Measurements from ENCODE around the gene TBX1. TPM values are rescaled to one million over a fixed set of nuclear protein-coding genes. Genes with fewer than 3 reads are reported as not detected.

The TBX1 gene
- total and polyA plus RNA-seq, 2 of the 13 experiments (the other 11 are each of a cell fraction or from before 2014, with no cell fraction given): not detected

GRCh38 chr22:19730198-19730597, 30.4 kb upstream of the TBX1 start (continued):
- no peak for TF ChIP-seq TFDP2 (CRISPR knock-in tag; IDR thresholded peaks at IDR 0.05)
- TF ChIP-seq, protein P1, sequence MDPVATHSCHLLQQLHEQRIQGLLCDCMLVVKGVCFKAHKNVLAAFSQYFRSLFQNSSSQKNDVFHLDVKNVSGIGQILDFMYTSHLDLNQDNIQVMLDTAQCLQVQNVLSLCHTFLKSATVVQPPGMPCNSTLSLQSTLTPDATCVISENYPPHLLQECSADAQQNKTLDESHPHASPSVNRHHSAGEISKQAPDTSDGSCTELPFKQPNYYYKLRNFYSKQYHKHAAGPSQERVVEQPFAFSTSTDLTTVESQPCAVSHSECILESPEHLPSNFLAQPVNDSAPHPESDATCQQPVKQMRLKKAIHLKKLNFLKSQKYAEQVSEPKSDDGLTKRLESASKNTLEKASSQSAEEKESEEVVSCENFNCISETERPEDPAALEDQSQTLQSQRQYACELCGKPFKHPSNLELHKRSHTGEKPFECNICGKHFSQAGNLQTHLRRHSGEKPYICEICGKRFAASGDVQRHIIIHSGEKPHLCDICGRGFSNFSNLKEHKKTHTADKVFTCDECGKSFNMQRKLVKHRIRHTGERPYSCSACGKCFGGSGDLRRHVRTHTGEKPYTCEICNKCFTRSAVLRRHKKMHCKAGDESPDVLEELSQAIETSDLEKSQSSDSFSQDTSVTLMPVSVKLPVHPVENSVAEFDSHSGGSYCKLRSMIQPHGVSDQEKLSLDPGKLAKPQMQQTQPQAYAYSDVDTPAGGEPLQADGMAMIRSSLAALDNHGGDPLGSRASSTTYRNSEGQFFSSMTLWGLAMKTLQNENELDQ (CRISPR knock-in tag; IDR thresholded peaks at IDR 0.05; ENCODE audit: borderline replicate concordance): no peak
- no peak for TF ChIP-seq KAT8 (CRISPR knock-in tag; IDR thresholded peaks at IDR 0.05)
- no peak for TF ChIP-seq ZNF557 (CRISPR knock-in tag; IDR thresholded peaks at IDR 0.05)
- no peak for TF ChIP-seq ZNF142 (CRISPR knock-in tag; IDR thresholded peaks at IDR 0.05)
- no peak for TF ChIP-seq ZNF136 (CRISPR knock-in tag; IDR thresholded peaks at IDR 0.05; ENCODE audit: low read depth)
- TF ChIP-seq ZNF749 (CRISPR knock-in tag; IDR thresholded peaks at IDR 0.05; ENCODE audit: borderline replicate concordance): peak; percentile 3; the same call in 1 of the 2 replicates
- no peak for TF ChIP-seq TAF1 (CRISPR knock-in tag; IDR thresholded peaks at IDR 0.05)
- TF ChIP-seq ZNF780A (CRISPR knock-in tag; IDR thresholded peaks at IDR 0.05): no peak
- TF ChIP-seq ZNF180 (CRISPR knock-in tag; IDR thresholded peaks at IDR 0.05; ENCODE audit: borderline replicate concordance, low read depth): no peak
- no peak for TF ChIP-seq MXD4 (CRISPR knock-in tag; IDR thresholded peaks at IDR 0.05)
- TF ChIP-seq ZNF549 (CRISPR knock-in tag; IDR thresholded peaks at IDR 0.05): 0 out of 2 replicates have a peak, but pooled peaks have one; percentile 27
- TF ChIP-seq ZNF496 (CRISPR knock-in tag; IDR thresholded peaks at IDR 0.05; ENCODE audit: insufficient replicate concordance): no peak
- TF ChIP-seq, protein P2, sequence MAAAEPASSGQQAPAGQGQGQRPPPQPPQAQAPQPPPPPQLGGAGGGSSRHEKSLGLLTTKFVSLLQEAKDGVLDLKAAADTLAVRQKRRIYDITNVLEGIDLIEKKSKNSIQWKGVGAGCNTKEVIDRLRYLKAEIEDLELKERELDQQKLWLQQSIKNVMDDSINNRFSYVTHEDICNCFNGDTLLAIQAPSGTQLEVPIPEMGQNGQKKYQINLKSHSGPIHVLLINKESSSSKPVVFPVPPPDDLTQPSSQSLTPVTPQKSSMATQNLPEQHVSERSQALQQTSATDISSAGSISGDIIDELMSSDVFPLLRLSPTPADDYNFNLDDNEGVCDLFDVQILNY (CRISPR knock-in tag; conservative IDR thresholded peaks at IDR 0.05): no peak
- 0 out of 2 replicates have a peak, but pooled peaks have one; percentile 48 for TF ChIP-seq ZNF776 (CRISPR knock-in tag; IDR thresholded peaks at IDR 0.05)
- TF ChIP-seq CSRNP1 (CRISPR knock-in tag; IDR thresholded peaks at IDR 0.05): 0 out of 2 replicates have a peak, but pooled peaks have one; percentile 0
